Glutamatergic neuron (in vitro differentiated cells): ENCODE measurements around the gene PTPRN2. TPM values are rescaled to one million over a fixed set of nuclear protein-coding genes. Genes with fewer than 3 reads are reported as not detected.

ENCODE experiments used
- DNase-seq: peaks from one replicate; pipeline ENCODE4 v3.0.0; 2022
- H3K27ac Mint-ChIP-seq: one replicate; pipeline ENCODE4 v1.8.0; 2020; ENCODE audit warnings: mild to moderate bottlenecking, mixed read lengths, inconsistent platforms; ENCODE audit not compliant: unreplicated experiment
- H3K27me3 Mint-ChIP-seq: one replicate; pipeline ENCODE4 v1.8.0; 2020; ENCODE audit warnings: mild to moderate bottlenecking, moderate library complexity, mixed read lengths, inconsistent platforms; ENCODE audit not compliant: unreplicated experiment
- H3K36me3 Mint-ChIP-seq: one replicate; pipeline ENCODE4 v1.8.0; 2020; ENCODE audit warnings: mild to moderate bottlenecking, mixed read lengths, inconsistent platforms; ENCODE audit not compliant: unreplicated experiment
- H3K4me1 Mint-ChIP-seq: one replicate; pipeline ENCODE4 v1.8.0; 2020; ENCODE audit warnings: mild to moderate bottlenecking, low read depth, mixed read lengths, inconsistent platforms; ENCODE audit not compliant: unreplicated experiment
- H3K4me3 Mint-ChIP-seq: one replicate; pipeline ENCODE4 v1.8.0; 2020; ENCODE audit warnings: mild to moderate bottlenecking, mixed read lengths, inconsistent platforms; ENCODE audit not compliant: unreplicated experiment
- H3K9me3 Mint-ChIP-seq: one replicate; pipeline ENCODE4 v1.8.0; 2020; ENCODE audit warnings: mild to moderate bottlenecking, moderate library complexity, mixed read lengths, inconsistent platforms; ENCODE audit not compliant: unreplicated experiment
- CTCF ChIP-seq: fragments of 200-600 bp; sonication (generic); IDR thresholded peaks from one replicate; pipeline ENCODE4 v1.5.0; 2021; ENCODE audit not compliant: partially characterized antibody, unreplicated experiment
- total RNA-seq: library from RNA; stranded (reverse); fragmentation: NEBNext Ultra II Directional; extraction: Animal tissue kit (Norgen Biotek cat#: 25700); gene quantifications from one replicate; pipeline ENCODE4 v1.2.1, GENCODE V29; 2021; ENCODE audit not compliant: unreplicated experiment

PTPRN2 gene
- total RNA-seq, 1 donor from 2014 or later = 49.0 TPM

GRCh38 chr7:157870644-157871290, 716.9 kb downstream of the PTPRN2 start:
- peaks cover 2% of the 10 kb centered on the region for H3K4me1 Mint-ChIP-seq
- peaks cover 12% of the 10 kb centered on the region for H3K36me3 Mint-ChIP-seq
- DNase-seq = no peak
- peaks cover 27% of the 10 kb centered on the region for H3K9me3 Mint-ChIP-seq
- no peak for TF ChIP-seq CTCF
- H3K27me3 Mint-ChIP-seq = peaks cover 14% of the 10 kb centered on the region
- H3K4me3 Mint-ChIP-seq = no peak overlapping the region
- no peak overlapping the region for H3K27ac Mint-ChIP-seq

- H3K9me3 Mint-ChIP-seq = peaks cover 22% of the 10 kb centered on the region
- H3K36me3 Mint-ChIP-seq = peaks cover 12% of the 10 kb centered on the region
- DNase-seq = no peak
- H3K27ac Mint-ChIP-seq = no peak overlapping the region
- TF ChIP-seq CTCF = no peak
- no peaks in the 10 kb centered on the region for H3K4me1 Mint-ChIP-seq
- peaks cover 13% of the 10 kb centered on the region for H3K27me3 Mint-ChIP-seq
- H3K4me3 Mint-ChIP-seq = no peak overlapping the region
Measured at GRCh38 chr7:157869793-157870192, 717.8 kb downstream of the PTPRN2 start.

GRCh38 chr7:157867685-157868305, 719.8 kb downstream of the PTPRN2 start:
- Mint-ChIP-seq H3K4me3 (no peak overlapping the region), H3K4me1 (no peaks in the 10 kb centered on the region), H3K27me3 (peaks cover 8% of the 10 kb centered on the region), H3K9me3 (peaks cover 15% of the 10 kb centered on the region), H3K27ac (no peak overlapping the region), H3K36me3 (peaks cover 12% of the 10 kb centered on the region)
- TF ChIP-seq CTCF = no peak
- DNase-seq = no peak

GRCh38 chr7:157866336-157866924, 721.2 kb downstream of the PTPRN2 start:
- Mint-ChIP-seq H3K36me3 (peaks cover 12% of the 10 kb centered on the region), H3K27me3 (peaks cover 6% of the 10 kb centered on the region), H3K27ac (no peak overlapping the region), H3K4me3 (no peak overlapping the region), H3K4me1 (no peaks in the 10 kb centered on the region), H3K9me3 (peaks cover 18% of the 10 kb centered on the region)
- no peak for TF ChIP-seq CTCF
- DNase-seq = no peak
